Measurements from ENCODE around the gene LUC7L.
"Not testable (repeated sequence)": the region's sequence is repeated elsewhere in the genome, so short reads cannot be mapped to it uniquely, and the experiment has no call there.

DNA sequence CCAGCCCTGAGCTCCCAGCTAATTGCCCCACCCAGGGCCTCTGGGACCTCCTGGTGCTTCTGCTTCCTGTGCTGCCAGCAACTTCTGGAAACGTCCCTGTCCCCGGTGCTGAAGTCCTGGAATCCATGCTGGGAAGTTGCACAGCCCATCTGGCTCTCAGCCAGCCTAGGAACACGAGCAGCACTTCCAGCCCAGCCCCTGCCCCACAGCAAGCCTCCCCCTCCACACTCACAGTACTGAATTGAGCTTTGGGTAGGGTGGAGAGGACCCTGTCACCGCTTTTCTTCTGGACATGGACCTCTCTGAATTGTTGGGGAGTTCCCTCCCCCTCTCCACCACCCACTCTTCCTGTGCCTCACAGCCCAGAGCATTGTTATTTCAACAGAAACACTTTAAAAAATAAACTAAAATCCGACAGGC, 59.2 kb downstream of the LUC7L start:
- TF ChIP-seq EP300 (IDR thresholded peaks at IDR 0.05); RNF2 (IDR thresholded peaks at IDR 0.05; ENCODE audit: borderline replicate concordance, low read depth): not testable (repeated sequence)
